22Rv1 (cell line): ENCODE results near the gene C1QTNF9B.

Source experiments
- ZFX ChIP-seq: fragments of 450-650 bp; IDR thresholded peaks from 2 replicates; pipeline ENCODE4 v1.6.1; 2017; ENCODE audit warnings: antibody characterized with exemption, borderline replicate concordance
- TF ChIP-seq, protein P1 (sequence below): fragments of 450-650 bp; IDR thresholded peaks from 2 replicates; pipeline ENCODE4 v1.5.1; 2017; ENCODE audit warnings: mild to moderate bottlenecking

DNA sequence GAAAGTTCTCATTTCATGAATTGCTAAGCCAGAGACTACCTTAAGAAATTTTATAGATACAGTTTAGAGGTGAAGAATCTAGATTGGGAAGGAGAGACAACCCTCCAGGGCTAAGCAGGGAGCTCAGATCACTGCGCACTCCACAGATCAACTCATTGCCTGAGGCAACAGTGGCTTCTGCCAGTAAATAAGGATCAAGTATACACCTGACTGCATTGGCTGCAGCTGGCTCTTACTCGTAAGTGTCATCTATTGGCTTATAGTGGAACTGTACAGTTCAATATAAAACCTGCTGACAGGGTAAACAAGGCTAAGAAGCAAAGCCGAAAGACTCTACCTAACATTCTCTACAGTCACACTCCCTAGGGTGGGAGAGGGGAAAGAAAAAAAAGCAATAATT is 18.0 kb upstream of the C1QTNF9B start:
- TF ChIP-seq, protein P1, sequence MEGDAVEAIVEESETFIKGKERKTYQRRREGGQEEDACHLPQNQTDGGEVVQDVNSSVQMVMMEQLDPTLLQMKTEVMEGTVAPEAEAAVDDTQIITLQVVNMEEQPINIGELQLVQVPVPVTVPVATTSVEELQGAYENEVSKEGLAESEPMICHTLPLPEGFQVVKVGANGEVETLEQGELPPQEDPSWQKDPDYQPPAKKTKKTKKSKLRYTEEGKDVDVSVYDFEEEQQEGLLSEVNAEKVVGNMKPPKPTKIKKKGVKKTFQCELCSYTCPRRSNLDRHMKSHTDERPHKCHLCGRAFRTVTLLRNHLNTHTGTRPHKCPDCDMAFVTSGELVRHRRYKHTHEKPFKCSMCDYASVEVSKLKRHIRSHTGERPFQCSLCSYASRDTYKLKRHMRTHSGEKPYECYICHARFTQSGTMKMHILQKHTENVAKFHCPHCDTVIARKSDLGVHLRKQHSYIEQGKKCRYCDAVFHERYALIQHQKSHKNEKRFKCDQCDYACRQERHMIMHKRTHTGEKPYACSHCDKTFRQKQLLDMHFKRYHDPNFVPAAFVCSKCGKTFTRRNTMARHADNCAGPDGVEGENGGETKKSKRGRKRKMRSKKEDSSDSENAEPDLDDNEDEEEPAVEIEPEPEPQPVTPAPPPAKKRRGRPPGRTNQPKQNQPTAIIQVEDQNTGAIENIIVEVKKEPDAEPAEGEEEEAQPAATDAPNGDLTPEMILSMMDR = no peak
- TF ChIP-seq ZFX = no peak
